Smooth muscle cell (in vitro differentiated cells): ENCODE measurements around the gene PLCE1. TPM values are rescaled to one million over a fixed set of nuclear protein-coding genes. Genes with fewer than 3 reads are reported as not detected.
A peak's percentile ranks its signal among the peaks of the same experiment; 100 is the strongest.

ENCODE experiments used
- DNase-seq: peaks from one replicate; lab custom pipeline; 2025; ENCODE audit not compliant: unreplicated experiment; lab: John Stamatoyannopoulos, UW
- H2AFZ ChIP-seq: fragments of 200-600 bp; sonication (generic); 2 replicates; pipeline ENCODE4 v1.6.0; 2016; ENCODE audit warnings: antibody characterized with exemption, low read depth, mild to moderate bottlenecking
- H3F3A ChIP-seq: fragments of 200-600 bp; sonication (generic); 2 replicates; pipeline ENCODE4 v1.6.0; 2017; ENCODE audit warnings: antibody characterized with exemption, low read depth
- H3K27ac ChIP-seq: fragments of 200-600 bp; sonication (generic); 2 replicates; pipeline ENCODE4 v1.5.1; 2016; ENCODE audit warnings: low read depth, mild to moderate bottlenecking
- H3K27me3 ChIP-seq: fragments of 200-600 bp; sonication (generic); 2 replicates; pipeline ENCODE4 v1.6.1; 2016; ENCODE audit warnings: low read depth, mild to moderate bottlenecking
- H3K36me3 ChIP-seq: fragments of 200-600 bp; sonication (generic); 2 replicates; pipeline ENCODE4 v1.5.1; 2016; ENCODE audit warnings: low read depth
- H3K4me1 ChIP-seq: fragments of 200-600 bp; sonication (generic); 2 replicates; pipeline ENCODE4 v1.5.1; 2016; ENCODE audit warnings: low read depth
- H3K4me2 ChIP-seq: fragments of 200-600 bp; sonication (generic); 2 replicates; pipeline ENCODE4 v1.6.0; 2016; ENCODE audit warnings: mild to moderate bottlenecking
- H3K4me3 ChIP-seq: fragments of 200-600 bp; sonication (generic); 2 replicates; pipeline ENCODE4 v1.5.1; 2016; ENCODE audit warnings: mild to moderate bottlenecking
- H3K79me2 ChIP-seq: fragments of 200-600 bp; sonication (generic); 2 replicates; pipeline ENCODE4 v1.6.0; 2016; ENCODE audit warnings: low read depth, mild to moderate bottlenecking
- H3K9ac ChIP-seq: fragments of 200-600 bp; sonication (generic); 2 replicates; pipeline ENCODE4 v1.6.0; 2016; ENCODE audit warnings: low read depth
- H3K9me3 ChIP-seq: fragments of 200-600 bp; sonication (generic); replicated peaks from 2 replicates; pipeline ENCODE4 v1.5.1; 2016; ENCODE audit warnings: low read depth
- H4K20me1 ChIP-seq: fragments of 200-600 bp; sonication (generic); 2 replicates; pipeline ENCODE4 v1.6.0; 2016; ENCODE audit warnings: low read depth
- WGBS: methylation state at CpG from one replicate; pipeline ENCODE4 v1.1.7; 2016; ENCODE audit warnings: low lambda C conversion rate; 5-methylcytosine and 5-hydroxymethylcytosine counted together
- polyA plus RNA-seq: library from polyadenylated mRNA; unstranded; fragments of >200 nt; fragmentation: Nextera tagmentation; extraction: Ambion mirVana; gene quantifications from 2 replicates; pipeline ENCODE4 v1.2.1, GENCODE V29; 2016
- total RNA-seq: library from RNA; depleted of rRNA; stranded (reverse); fragments of >200 nt; gene quantifications from 2 replicates; pipeline ENCODE4 v1.2.3, GENCODE V29; 2014
- TF ChIP-seq, protein P1 (sequence below): fragments of 200-600 bp; sonication (generic); IDR thresholded peaks from 2 replicates; pipeline ENCODE4 v1.5.1; 2017; ENCODE audit warnings: borderline replicate concordance, mild to moderate bottlenecking, antibody characterized with exemption; ENCODE audit not compliant: insufficient read depth, poor library complexity, severe bottlenecking

PLCE1 gene
- total and polyA plus RNA-seq, 2 experiments from 2014 or later, result 4.0 to 4.5 TPM

DNA sequence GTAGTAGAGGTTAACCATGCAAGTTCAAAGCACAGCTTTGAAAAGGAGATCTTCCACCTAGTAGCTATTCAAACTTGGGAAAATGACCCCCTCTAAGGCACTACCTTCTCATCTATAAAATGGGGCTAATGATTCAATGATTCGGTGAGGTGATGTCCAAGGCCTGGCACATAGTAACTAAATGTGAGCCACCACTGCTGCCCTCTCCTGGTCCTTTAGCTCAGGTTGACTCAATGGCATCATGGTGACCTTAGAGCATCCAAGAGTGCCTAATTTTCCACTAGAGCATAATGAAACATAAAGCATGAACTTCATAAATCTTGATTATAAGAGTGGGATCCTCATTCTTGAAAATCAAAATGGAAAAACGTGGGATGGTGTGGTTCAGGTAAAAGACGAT is 16.3 kb upstream of the PLCE1 start:
- Histone ChIP-seq H2AFZ (no peak overlapping the region), H3K9me3 (no peaks in the 10 kb centered on the region), H3K27me3 (no peaks in the 10 kb centered on the region), H3K4me2 (no peak overlapping the region), H4K20me1 (no peaks in the 10 kb centered on the region), H3K4me1 (no peaks in the 10 kb centered on the region), H3K36me3 (no peaks in the 10 kb centered on the region), H3K4me3 (no peak overlapping the region), H3K79me2 (no peaks in the 10 kb centered on the region), H3K9ac (no peak overlapping the region), H3K27ac (no peak overlapping the region), H3F3A (no peaks in the 10 kb centered on the region)
- WGBS, result 65% methylated on average over 3 of the region's 3 CpGs
- no peak for DNase-seq
- TF ChIP-seq, protein P1, sequence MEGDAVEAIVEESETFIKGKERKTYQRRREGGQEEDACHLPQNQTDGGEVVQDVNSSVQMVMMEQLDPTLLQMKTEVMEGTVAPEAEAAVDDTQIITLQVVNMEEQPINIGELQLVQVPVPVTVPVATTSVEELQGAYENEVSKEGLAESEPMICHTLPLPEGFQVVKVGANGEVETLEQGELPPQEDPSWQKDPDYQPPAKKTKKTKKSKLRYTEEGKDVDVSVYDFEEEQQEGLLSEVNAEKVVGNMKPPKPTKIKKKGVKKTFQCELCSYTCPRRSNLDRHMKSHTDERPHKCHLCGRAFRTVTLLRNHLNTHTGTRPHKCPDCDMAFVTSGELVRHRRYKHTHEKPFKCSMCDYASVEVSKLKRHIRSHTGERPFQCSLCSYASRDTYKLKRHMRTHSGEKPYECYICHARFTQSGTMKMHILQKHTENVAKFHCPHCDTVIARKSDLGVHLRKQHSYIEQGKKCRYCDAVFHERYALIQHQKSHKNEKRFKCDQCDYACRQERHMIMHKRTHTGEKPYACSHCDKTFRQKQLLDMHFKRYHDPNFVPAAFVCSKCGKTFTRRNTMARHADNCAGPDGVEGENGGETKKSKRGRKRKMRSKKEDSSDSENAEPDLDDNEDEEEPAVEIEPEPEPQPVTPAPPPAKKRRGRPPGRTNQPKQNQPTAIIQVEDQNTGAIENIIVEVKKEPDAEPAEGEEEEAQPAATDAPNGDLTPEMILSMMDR, result no peak

- H3K4me3 ChIP-seq, result no peak overlapping the region
- no peak overlapping the region for H3K4me2 ChIP-seq
- H3K9ac ChIP-seq, result no peak overlapping the region
- no peaks in the 10 kb centered on the region for H3K27me3 ChIP-seq
- H3F3A ChIP-seq, result no peaks in the 10 kb centered on the region
- H3K79me2 ChIP-seq, result no peaks in the 10 kb centered on the region
- H4K20me1 ChIP-seq, result no peaks in the 10 kb centered on the region
- TF ChIP-seq, protein P1, result no peak
- 92% methylated on average over 3 of the region's 3 CpGs for WGBS
- no peak overlapping the region for H2AFZ ChIP-seq
- H3K4me1 ChIP-seq, result no peaks in the 10 kb centered on the region
- H3K36me3 ChIP-seq, result no peaks in the 10 kb centered on the region
- H3K9me3 ChIP-seq, result no peaks in the 10 kb centered on the region
- DNase-seq, result no peak
- no peak overlapping the region for H3K27ac ChIP-seq
Observed at GRCh38 chr10:93980486-93980885, 13.2 kb upstream of the PLCE1 start.

DNA sequence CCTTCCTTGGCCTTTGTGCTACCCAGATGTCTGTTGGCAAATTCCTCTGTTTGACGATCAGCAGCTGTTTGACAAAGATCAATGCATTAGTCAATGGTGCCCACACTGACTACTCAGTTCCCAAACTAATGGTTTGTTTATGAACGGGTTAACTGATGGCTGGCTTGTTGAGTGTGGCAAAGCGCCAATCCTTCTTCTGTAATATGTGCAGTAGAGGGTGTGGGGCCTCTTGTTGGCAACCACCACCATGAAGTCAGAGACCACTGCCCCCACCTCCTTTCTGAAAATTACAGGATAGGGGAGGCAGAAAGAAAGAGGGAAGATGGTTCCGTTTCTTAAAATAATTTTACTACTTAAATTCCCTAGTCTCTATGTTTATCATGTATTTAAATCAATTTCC is 2.6 kb upstream of the PLCE1 start:
- H3F3A ChIP-seq, result peaks cover 27% of the 10 kb centered on the region
- no peak overlapping the region for H3K9ac ChIP-seq
- no peaks in the 10 kb centered on the region for H3K36me3 ChIP-seq
- no peaks in the 10 kb centered on the region for H3K27me3 ChIP-seq
- TF ChIP-seq, protein P1, result no peak
- H3K4me3 ChIP-seq, result peak overlapping the region; percentile 21
- peak overlapping the region; percentile 9 for H2AFZ ChIP-seq
- WGBS, result 58% methylated on average over 4 of the region's 4 CpGs
- H3K9me3 ChIP-seq, result no peaks in the 10 kb centered on the region
- peak overlapping the region; percentile 76 for H3K4me2 ChIP-seq
- peak overlapping the region; percentile 54 for H3K27ac ChIP-seq
- DNase-seq, result no peak
- H3K79me2 ChIP-seq, result peaks cover 10% of the 10 kb centered on the region
- peaks cover 20% of the 10 kb centered on the region for H3K4me1 ChIP-seq
- H4K20me1 ChIP-seq, result no peaks in the 10 kb centered on the region

DNA sequence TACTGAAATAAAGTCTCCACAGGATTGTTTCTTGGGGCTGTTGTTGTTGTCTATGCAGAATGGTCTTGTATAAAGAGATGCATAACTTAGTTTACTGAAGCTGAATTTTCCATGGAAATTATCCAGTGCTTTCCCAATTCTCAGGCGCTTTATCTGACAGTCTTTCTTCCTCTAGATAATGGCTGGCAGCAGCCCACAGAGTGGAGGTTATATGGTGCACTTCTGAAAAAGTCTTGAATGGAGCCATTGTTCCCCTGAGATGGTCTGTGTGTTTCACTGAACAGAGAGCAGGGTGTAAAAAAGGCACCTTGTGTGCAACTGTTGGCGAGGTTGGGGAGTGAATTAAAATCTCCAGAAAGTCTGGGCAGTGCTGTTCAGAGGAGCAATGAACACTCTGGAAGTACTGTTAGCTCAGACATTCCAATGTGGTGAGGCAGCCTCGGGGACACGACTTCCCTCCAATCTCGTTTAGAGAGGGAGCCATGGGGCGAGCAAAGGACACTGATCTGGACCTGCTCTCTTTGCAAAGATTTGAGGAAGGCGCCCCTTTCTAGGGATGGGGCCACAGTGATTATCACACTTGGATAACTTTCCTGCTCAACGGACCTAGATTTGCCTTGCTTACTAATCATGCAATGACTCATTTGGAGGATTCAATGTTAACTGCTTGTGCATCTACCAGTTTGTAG is 2.0 kb upstream of the PLCE1 start:
- Histone ChIP-seq H3K4me3 (peak overlapping the region; percentile 21), H3K27me3 (no peaks in the 10 kb centered on the region), H3K79me2 (peaks cover 16% of the 10 kb centered on the region), H3K4me1 (peaks cover 20% of the 10 kb centered on the region), H3K27ac (peak overlapping the region; percentile 54), H3F3A (peaks cover 27% of the 10 kb centered on the region), H3K4me2 (peak overlapping the region; percentile 76), H4K20me1 (no peaks in the 10 kb centered on the region), H3K9ac (no peak overlapping the region), H3K9me3 (no peaks in the 10 kb centered on the region), H3K36me3 (no peaks in the 10 kb centered on the region), H2AFZ (peak overlapping the region; percentile 9)
- DNase-seq, result peak; percentile 19
- WGBS, result 6% methylated on average over 8 of the region's 8 CpGs
- TF ChIP-seq, protein P1, result no peak
